Measurements from ENCODE around the gene FASTKD3. TPM values are rescaled to one million over a fixed set of nuclear protein-coding genes. Genes with fewer than 3 reads are reported as not detected.

The FASTKD3 gene
- total and polyA plus RNA-seq, 2 donors (not counting 1 experiment from before 2014, with no cell fraction given) = 6.6 to 10.0 TPM

- no peaks in the 10 kb centered on the region for H3K9me3 Mint-ChIP-seq (ENCODE audit: insufficient read depth)
- H3K79me2 ChIP-seq (ENCODE audit: control insufficient read depth, insufficient read depth, low read length) = no peaks in the 10 kb centered on the region
- peaks cover 14% of the 10 kb centered on the region for H3K27me3 Mint-ChIP-seq
- no peaks in the 10 kb centered on the region for H3K4me1 Mint-ChIP-seq
- H3K9me3 ChIP-seq (ENCODE audit: control extremely low read depth in 1 of 3, control insufficient read depth in 2 of 3, insufficient read depth in 1 of 3, low read length in 2 of 3) = no peaks in the 10 kb centered on the region
- POLR2A ChIA-PET = no interaction called here
- H3K4me3 ChIP-seq (ENCODE audit: control extremely low read depth in 1 of 5, extremely low read depth in 1 of 5, insufficient read depth in 1 of 5, low read depth in 2 of 5, low read length in 4 of 5) = no peak overlapping the region
- intact Hi-C loops (cut with micrococcal nuclease) = no loop called here
- H3K4me3 Mint-ChIP-seq = no peak overlapping the region
- TF ChIP-seq EZH2 (IDR thresholded peaks at IDR 0.05; ENCODE audit: borderline replicate concordance, insufficient read depth, low read depth, low read length, poor library complexity, severe bottlenecking) = no peak
- H4K20me1 ChIP-seq (ENCODE audit: control insufficient read depth, insufficient read depth, low read length, poor library complexity, severe bottlenecking) = no peaks in the 10 kb centered on the region
- no peak overlapping the region for H3K27ac Mint-ChIP-seq
- no peak for DNase-seq
- no peaks in the 10 kb centered on the region for H3K36me3 ChIP-seq (replicated peaks in 1 of 2; ENCODE audit: control extremely low read depth in 1 of 2, control insufficient read depth in 1 of 2, extremely low read depth in 1 of 2, insufficient read depth in 2 of 2, low read length in 1 of 2)
- WGBS (ENCODE audit: insufficient coverage) = 91% methylated on average over 11 of the region's 11 CpGs
- no peak overlapping the region for H3K4me2 ChIP-seq (replicated peaks; ENCODE audit: low read depth, low read length, poor library complexity, severe bottlenecking)
- no peak for ATAC-seq (ENCODE audit: low read depth)
- no peak overlapping the region for H2AFZ ChIP-seq (ENCODE audit: insufficient read depth, low read depth, low read length, poor library complexity, severe bottlenecking)
- H3K9ac ChIP-seq (ENCODE audit: low read length) = no peak overlapping the region
- no peaks in the 10 kb centered on the region for H3K4me1 ChIP-seq (ENCODE audit: control insufficient read depth in 2 of 2, insufficient read depth in 2 of 2, low read length in 2 of 2)
- H3K27me3 ChIP-seq (replicated peaks in 1 of 4; ENCODE audit: control extremely low read depth in 1 of 4, control insufficient read depth in 3 of 4, insufficient read depth in 4 of 4, low read length in 3 of 4) = no peaks in the 10 kb centered on the region
- no peak overlapping the region for H3K27ac ChIP-seq (ENCODE audit: low read length in 2 of 2)
- CTCF ChIA-PET = no interaction called here
Observed at GRCh38 chr5:7825630-7826029, 43.2 kb downstream of the FASTKD3 start.

DNA sequence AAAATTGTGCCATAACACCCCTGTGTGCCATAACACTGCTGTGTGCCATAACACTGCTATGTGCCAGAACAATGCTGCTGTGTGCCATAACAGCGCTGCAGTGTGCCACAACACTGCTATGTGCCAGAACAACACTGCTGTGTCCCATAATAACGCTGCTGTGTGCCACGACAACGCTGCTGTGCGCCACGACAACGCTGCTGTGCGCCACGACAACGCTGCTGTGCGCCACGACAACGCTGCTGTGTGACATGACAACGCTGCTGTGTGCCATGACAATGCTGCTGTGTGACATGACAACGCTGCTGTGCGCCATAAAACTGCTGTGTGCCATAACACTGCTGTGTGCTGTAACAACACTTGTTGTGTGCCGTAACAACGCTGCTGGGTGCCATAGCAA is 43.8 kb downstream of the FASTKD3 start:
- Mint-ChIP-seq H3K27me3 (peaks cover 14% of the 10 kb centered on the region), H3K4me1 (no peaks in the 10 kb centered on the region), H3K9me3 (ENCODE audit: insufficient read depth) (no peaks in the 10 kb centered on the region), H3K27ac (no peak overlapping the region), H3K4me3 (no peak overlapping the region)
- CTCF ChIA-PET = no interaction called here
- TF ChIP-seq EZH2 (IDR thresholded peaks at IDR 0.05; ENCODE audit: borderline replicate concordance, insufficient read depth, low read depth, low read length, poor library complexity, severe bottlenecking) (no peak), CTCF (IDR thresholded peaks at IDR 0.05) (no peak)
- Histone ChIP-seq H3K27me3 (replicated peaks in 1 of 4; ENCODE audit: control extremely low read depth in 1 of 4, control insufficient read depth in 3 of 4, insufficient read depth in 4 of 4, low read length in 3 of 4) (no peaks in the 10 kb centered on the region), H3K79me2 (ENCODE audit: control insufficient read depth, insufficient read depth, low read length) (no peaks in the 10 kb centered on the region), H3K9ac (ENCODE audit: low read length) (no peak overlapping the region), H3K4me3 (ENCODE audit: control extremely low read depth in 1 of 5, extremely low read depth in 1 of 5, insufficient read depth in 1 of 5, low read depth in 2 of 5, low read length in 4 of 5) (no peak overlapping the region), H3K36me3 (replicated peaks in 1 of 2; ENCODE audit: control extremely low read depth in 1 of 2, control insufficient read depth in 1 of 2, extremely low read depth in 1 of 2, insufficient read depth in 2 of 2, low read length in 1 of 2) (no peaks in the 10 kb centered on the region), H2AFZ (ENCODE audit: insufficient read depth, low read depth, low read length, poor library complexity, severe bottlenecking) (no peak overlapping the region), H3K9me3 (ENCODE audit: control extremely low read depth in 1 of 3, control insufficient read depth in 2 of 3, insufficient read depth in 1 of 3, low read length in 2 of 3) (no peaks in the 10 kb centered on the region), H3K4me2 (replicated peaks; ENCODE audit: low read depth, low read length, poor library complexity, severe bottlenecking) (no peak overlapping the region), H3K4me1 (ENCODE audit: control insufficient read depth in 2 of 2, insufficient read depth in 2 of 2, low read length in 2 of 2) (no peaks in the 10 kb centered on the region), H4K20me1 (ENCODE audit: control insufficient read depth, insufficient read depth, low read length, poor library complexity, severe bottlenecking) (no peaks in the 10 kb centered on the region), H3K27ac (ENCODE audit: low read length in 2 of 2) (no peak overlapping the region)
- POLR2A ChIA-PET = no interaction called here
- WGBS (ENCODE audit: insufficient coverage) = 93% methylated on average over 18 of the region's 18 CpGs
- intact Hi-C loops (cut with micrococcal nuclease) = no loop called here
- DNase-seq (no peak), ATAC-seq (ENCODE audit: low read depth) (no peak)
